ENCODE results near the gene ACADVL.

Gene ACADVL

GRCh38 chr17:7252176-7253043 lies 32.7 kb downstream of the ACADVL start, which contains the start of gene ELP5:
Gene ELP5 (plus strand): TSS chr17:7252215. CDS start chr17:7252551, 336 bp downstream.
- DNase-seq = peak; percentile 89

GRCh38 chr17:7253082-7253481 lies 33.3 kb downstream of the ACADVL start:
- no peak for DNase-seq

GRCh38 chr17:7254511-7254910 lies 34.8 kb downstream of the ACADVL start:
- no peak for DNase-seq

GRCh38 chr17:7256766-7257456 lies 37.2 kb downstream of the ACADVL start:
- DNase-seq = no peak

GRCh38 chr17:7258731-7259554 lies 39.2 kb downstream of the ACADVL start:
- no peak for DNase-seq

GRCh38 chr17:7259555-7259889 lies 39.8 kb downstream of the ACADVL start:
- no peak for DNase-seq

GRCh38 chr17:7260151-7260550 lies 40.4 kb downstream of the ACADVL start:
- no peak for DNase-seq

GRCh38 chr17:7260651-7261378 lies 41.1 kb downstream of the ACADVL start:
- peak; percentile 73 for DNase-seq

GRCh38 chr17:7261379-7262191 lies 41.8 kb downstream of the ACADVL start:
- no peak for DNase-seq

- DNase-seq = peak; percentile 96
These were observed 42.6 kb downstream of the ACADVL start, which contains the start of gene CLDN7 for GRCh38 chr17:7262192-7262934. Gene CLDN7 (minus strand): TSS chr17:7262478. CDS start chr17:7262043, 435 bp downstream.

GRCh38 chr17:7262935-7263800 lies 43.4 kb downstream of the ACADVL start:
- peak; percentile 69 for DNase-seq

GRCh38 chr17:7263801-7264078 lies 44.0 kb downstream of the ACADVL start:
- no peak for DNase-seq

GRCh38 chr17:7266784-7267183 lies 47.0 kb downstream of the ACADVL start:
- DNase-seq = no peak
